K562 (cell line): ENCODE measurements around the gene DHX8. TPM values are rescaled to one million over a fixed set of nuclear protein-coding genes. Genes with fewer than 3 reads are reported as not detected.
A peak's percentile ranks its signal among the peaks of the same experiment; 100 is the strongest.

ENCODE experiments used
- ATAC-seq: fragments of 200-7000 bp; cut with Tn5 transposase; 3 replicates; pipeline ENCODE4 v1.9.1; 2020; ENCODE audit warnings: moderate library complexity
- BruUV-seq: library from RNA; stranded (reverse); fragments of 400-500 nt; replicated peaks from 2 replicates; lab custom pipeline; 2021; lab: Mats Ljungman, UMichigan
- CTCF ChIA-PET: fragments of 300-600 bp; formaldehyde crosslinking; extraction: SDS; loops from one replicate; lab custom pipeline; 2021; ENCODE audit warnings: low intra/inter-chr PET ratio; lab: Yijun Ruan, JAX
- POLR2A ChIA-PET: fragments of 300-600, 350-650 bp; sonication (Branson Sonifier 250); formaldehyde crosslinking; extraction: SDS; loops from one replicate; lab custom pipeline; 2021; ENCODE audit warnings: antibody characterized with exemption, inconsistent platforms; lab: Yijun Ruan, JAX
- DNase-seq, 4 experiments: peaks; one replicate each; pipeline versions ENCODE4 v3.0.0 to v3.0.0-alpha.2; 2011 to 2018; ENCODE audit warnings: low spot score in 3 of 4, mixed read lengths in 3 of 4; ENCODE audit errors: extremely low read depth in 1 of 4
- FAIRE-seq: peaks from 2 replicates; lab custom pipeline; 2011; peaks lifted over from hg19 to GRCh38; lab: Jason Lieb, UNC
- H2AFZ ChIP-seq: 2 replicates; pipeline ENCODE4 v1.6.0; 2011; ENCODE audit warnings: low read depth, low read length, control low read depth, inconsistent platforms
- H3K27ac ChIP-seq: fragments of 200-600 bp; 3 replicates; pipeline ENCODE4 v1.8.0; 2011; ENCODE audit warnings: low read depth, mild to moderate bottlenecking, control low read depth, inconsistent platforms, low read length, moderate library complexity, mixed read lengths; ENCODE audit errors: extremely low read depth
- H3K27me3 ChIP-seq, 2 experiments: fragments of 300-600 bp in 1 of 2; 2 replicates in 1 of 2; 3 replicates in 1 of 2; pipeline versions ENCODE4 v1.6.0 to v1.8.0; 2011; ENCODE audit warnings: inconsistent platforms in 2 of 2, low read length in 2 of 2, mild to moderate bottlenecking in 1 of 2, mixed read lengths in 1 of 2, moderate library complexity in 1 of 2; ENCODE audit not compliant: control insufficient read depth in 2 of 2, insufficient read depth in 2 of 2
- H3K36me3 ChIP-seq: fragments of 300-600 bp; 3 replicates; pipeline ENCODE4 v1.8.0; 2011; ENCODE audit warnings: mild to moderate bottlenecking, low read length, inconsistent platforms; ENCODE audit not compliant: control insufficient read depth, insufficient read depth
- H3K4me1 ChIP-seq, 2 experiments: fragments of 200-600 bp in 1 of 2; replicated peaks in 1 of 2; 2 replicates in 1 of 2; 3 replicates in 1 of 2; pipeline versions ENCODE4 v1.5.1 to v1.8.0; 2011; ENCODE audit warnings: inconsistent platforms in 2 of 2, low read length in 2 of 2, mild to moderate bottlenecking in 1 of 2, mixed read lengths in 1 of 2, moderate library complexity in 1 of 2; ENCODE audit not compliant: control insufficient read depth in 2 of 2, insufficient read depth in 2 of 2
- H3K4me2 ChIP-seq: 2 replicates; pipeline ENCODE4 v1.6.1; 2011; ENCODE audit warnings: low read length, control low read depth, inconsistent platforms, mixed read lengths; ENCODE audit not compliant: insufficient read depth
- H3K4me3 ChIP-seq: fragments of 200-600 bp; sonication (generic), shearing (Covaris generic); 2 replicates; pipeline ENCODE4 v1.5.1; 2016; ENCODE audit warnings: control low read depth, inconsistent platforms
- H3K79me2 ChIP-seq: fragments of 200-600 bp; 3 replicates; pipeline ENCODE4 v1.8.0; 2011; ENCODE audit warnings: low read length, inconsistent platforms; ENCODE audit not compliant: control insufficient read depth, insufficient read depth
- H3K9ac ChIP-seq, 2 experiments: 2 replicates each; pipeline versions ENCODE4 v1.6.0 to v1.6.1; 2011; ENCODE audit warnings: low read depth in 2 of 2, low read length in 2 of 2, control low read depth in 1 of 2, inconsistent platforms in 1 of 2, mild to moderate bottlenecking in 1 of 2, mixed read lengths in 1 of 2; ENCODE audit not compliant: insufficient read depth in 1 of 2
- H3K9me1 ChIP-seq: one replicate; pipeline ENCODE4 v1.6.0; 2011; ENCODE audit warnings: inconsistent platforms, mild to moderate bottlenecking, low read length, moderate library complexity; ENCODE audit not compliant: control insufficient read depth, insufficient read depth
- H3K9me3 ChIP-seq: replicated peaks from 2 replicates; pipeline ENCODE4 v1.5.1; 2011; ENCODE audit warnings: low read depth, low read length, inconsistent platforms; ENCODE audit not compliant: control insufficient read depth, insufficient read depth
- H4K20me1 ChIP-seq: replicated peaks from 2 replicates; pipeline ENCODE4 v1.6.1; 2011; ENCODE audit warnings: low read length, inconsistent platforms, mixed read lengths; ENCODE audit not compliant: control insufficient read depth, insufficient read depth
- CAMTA2 ChIP-seq: fragments of 250-450 bp; sonication (Bioruptor Pico); conservative IDR thresholded peaks from 2 replicates; pipeline ENCODE4 v1.5.1; 2022
- CTCF ChIP-seq, 3 experiments: IDR thresholded peaks in 2 of 3; conservative IDR thresholded peaks in 1 of 3; 2 replicates each; pipeline ENCODE4 v1.5.1; 2011 to 2012; ENCODE audit warnings: low read length in 3 of 3, mild to moderate bottlenecking in 3 of 3, control low read depth in 2 of 3, improper control_type of control experiment in 1 of 3, inconsistent platforms in 1 of 3, low read depth in 1 of 3, mixed read lengths in 1 of 3, moderate library complexity in 1 of 3; ENCODE audit not compliant: insufficient read depth in 2 of 3
- DDX20 ChIP-seq: fragments of 450-650 bp; IDR thresholded peaks from 2 replicates; pipeline ENCODE4 v1.6.1; 2016; ENCODE audit warnings: missing genetic modification characterization, low read depth, mild to moderate bottlenecking, missing compliant biosample characterization, moderate library complexity
- DMBX1 ChIP-seq: fragments of 250-450 bp; sonication (Bioruptor Pico); IDR thresholded peaks from 2 replicates; pipeline ENCODE4 v1.8.0; 2022; ENCODE audit warnings: inconsistent platforms, mild to moderate bottlenecking, moderate library complexity, borderline replicate concordance
- GTF2E2 ChIP-seq: fragments of 200-800 bp; sonication (Bioruptor generic); IDR thresholded peaks from 2 replicates; pipeline ENCODE4 v1.6.1; 2016; ENCODE audit warnings: missing genetic modification characterization, missing compliant biosample characterization
- L3MBTL2 ChIP-seq: fragments of 450-650 bp; IDR thresholded peaks from 2 replicates; pipeline ENCODE4 v1.6.1; 2016; ENCODE audit warnings: mild to moderate bottlenecking, moderate library complexity
- LCOR ChIP-seq: sonication (generic); formaldehyde crosslinking; IDR thresholded peaks from 2 replicates; pipeline ENCODE4 v1.8.0; 2022; ENCODE audit warnings: mild to moderate bottlenecking, missing genetic modification reagents
- MTF1 ChIP-seq: fragments of 250-450 bp; sonication (Bioruptor Pico); IDR thresholded peaks from 2 replicates; pipeline ENCODE4 v1.9.0; 2021; ENCODE audit warnings: moderate library complexity, mild to moderate bottlenecking, inconsistent platforms, borderline replicate concordance
- NRF1 ChIP-seq, 2 experiments: fragments of 450-650 bp; IDR thresholded peaks in 1 of 2; conservative IDR thresholded peaks in 1 of 2; 2 replicates each; pipeline ENCODE4 v1.6.1; 2014; ENCODE audit warnings: mild to moderate bottlenecking in 2 of 2
- SMARCE1 ChIP-seq: fragments of 450-650 bp; IDR thresholded peaks from 2 replicates; pipeline ENCODE4 v1.7.1; 2016; ENCODE audit warnings: mild to moderate bottlenecking
- ZNF639 ChIP-seq, 2 experiments: fragments of 200-800 bp in 1 of 2; sonication (Bioruptor generic) in 1 of 2; sonication (generic) in 1 of 2; formaldehyde crosslinking in 1 of 2; IDR thresholded peaks in 1 of 2; conservative IDR thresholded peaks in 1 of 2; 2 replicates each; pipeline versions ENCODE4 v1.5.0 to v1.6.1; 2016 to 2020; ENCODE audit warnings: missing compliant biosample characterization in 1 of 2, missing genetic modification characterization in 1 of 2, missing genetic modification reagents in 1 of 2
- WGBS: fragments of 100-300 bp; shearing (Covaris generic); methylation state at CpG from one replicate; pipeline ENCODE4 v1.1.6; 2016; ENCODE audit warnings: low coverage, mixed read lengths; ENCODE audit not compliant: insufficient coverage; ENCODE audit errors: missing lambda C conversion rate; 5-methylcytosine and 5-hydroxymethylcytosine counted together
- in situ Hi-C: fragments of 300-500 bp; cut with MboI; formaldehyde crosslinking; loops from 4 replicates; pipeline ENCODE4 v1.15.0; 2018; ENCODE audit warnings: inconsistent platforms, mixed read lengths
- intact Hi-C: fragments of 100-400 bp; cut with micrococcal nuclease; formaldehyde crosslinking; loops from 2 replicates; pipeline ENCODE4 v1.14.2; 2022
- polyA plus RNA-seq, 8 experiments: library from polyadenylated mRNA; depleted of rRNA in 4 of 8; stranded (reverse) in 5 of 8; unstranded in 3 of 8; fragments of >200 nt; fragmentation: Nextera tagmentation in 2 of 8; fragmentation: Illumina TruSeq in 1 of 8; extraction: Ambion mirVana in 2 of 8; extraction: Trizol in 1 of 8; gene quantifications; 2 replicates each; pipeline versions ENCODE4 v1.2.1 to v1.2.3, GENCODE V29; 2011 to 2014; ENCODE audit warnings: inconsistent platforms in 1 of 8, missing spikeins in 1 of 8
- total RNA-seq, 7 experiments: library from RNA; depleted of rRNA in 6 of 7; stranded (reverse); fragments of >200 nt in 6 of 7; fragmentation: Illumina TruSeq in 2 of 7; extraction: Trizol in 2 of 7; gene quantifications; 2 replicates each; pipeline versions ENCODE4 v1.2.1 to v1.2.3, GENCODE V29; 2011 to 2021; ENCODE audit warnings: low replicate concordance in 1 of 7

DHX8 gene
- total and polyA plus RNA-seq, 9 of the 15 experiments (the other 6 are each of a cell fraction or from before 2014, with no cell fraction given), result 16.7 to 42.5 (median 25.6) TPM

DNA sequence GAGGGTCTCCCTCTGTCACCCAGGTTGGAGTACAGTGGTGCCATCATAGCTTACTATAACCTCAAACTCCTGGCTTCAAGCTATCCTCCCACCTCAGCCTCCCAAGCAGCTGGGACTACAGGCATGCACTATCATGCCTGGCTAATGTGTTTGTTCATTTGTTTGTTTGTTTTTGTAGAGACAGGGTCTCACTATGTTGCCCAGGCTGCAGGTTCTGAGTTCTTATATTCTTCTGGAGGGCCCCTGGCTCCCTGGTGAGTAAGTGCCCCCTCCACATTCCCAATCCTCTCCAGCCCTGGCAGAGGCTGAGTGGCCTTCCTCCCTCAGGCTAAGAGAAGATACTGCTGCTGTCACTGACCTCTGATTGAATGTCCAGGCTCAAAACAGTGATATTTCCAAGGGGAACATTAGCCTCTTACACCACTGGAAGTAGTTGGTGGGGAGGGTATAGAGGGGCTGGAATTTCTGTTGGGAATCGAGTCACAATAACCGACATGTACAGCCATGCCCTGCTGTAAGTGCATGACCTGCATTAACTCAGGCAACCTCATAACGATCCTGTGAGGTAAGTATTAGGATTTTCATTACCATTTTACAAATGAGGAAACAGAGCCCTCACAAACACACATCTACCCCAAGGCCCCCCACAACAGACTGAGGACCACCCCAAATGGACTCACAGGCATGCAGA lies 65.1 kb downstream of the DHX8 start:
- no TSS peak for BruUV-seq
- TF ChIP-seq NRF1 (conservative IDR thresholded peaks at IDR 0.05 in 1 of 2, IDR thresholded peaks at IDR 0.05 in 1 of 2) (no peak), SMARCE1 (no peak), DMBX1 (no peak)
- peaks cover 14% of the 10 kb centered on the region for H3K79me2 ChIP-seq
- H3K9ac ChIP-seq, result peak overlapping the region in 1 of 2 experiments; percentile 59; a peak in 1 of 4 replicates
- H3K9me1 ChIP-seq, result no peaks in the 10 kb centered on the region
- 49% methylated on average over 3 of the region's 3 CpGs for WGBS
- no peak overlapping the region for H3K4me2 ChIP-seq
- H3K4me3 ChIP-seq, result no peak overlapping the region
- no peaks in the 10 kb centered on the region for H3K27me3 ChIP-seq
- CTCF ChIA-PET, result no interaction called here
- no peaks in the 10 kb centered on the region for H3K9me3 ChIP-seq
- H4K20me1 ChIP-seq, result no peaks in the 10 kb centered on the region
- FAIRE-seq (no peak), ATAC-seq (no peak), DNase-seq (no peak)
- no peaks in the 10 kb centered on the region for H3K36me3 ChIP-seq
- no peak overlapping the region for H2AFZ ChIP-seq
- intact Hi-C loops (no loop called here), in situ Hi-C loops (no loop called here)
- no peak overlapping the region for H3K27ac ChIP-seq
- POLR2A ChIA-PET, result interaction anchor here (0.8 to 2.7 kb wide), 3 partner anchors 11 to 181 kb away, joined by 3 to 14 read pairs (median 5); no protein-coding TSS in a partner anchor
- peaks cover 26 to 33% of the 10 kb centered on the region in 2 experiments for H3K4me1 ChIP-seq

GRCh38 chr17:43549496-43549895 lies 65.7 kb downstream of the DHX8 start:
- Histone ChIP-seq H3K27ac (no peak overlapping the region), H3K4me3 (no peak overlapping the region), H4K20me1 (no peaks in the 10 kb centered on the region), H3K36me3 (no peaks in the 10 kb centered on the region), H2AFZ (no peak overlapping the region), H3K9me3 (no peaks in the 10 kb centered on the region), H3K9ac (peak overlapping the region in 1 of 2 experiments; percentile 59; a peak in 1 of 4 replicates), H3K79me2 (peaks cover 8% of the 10 kb centered on the region), H3K9me1 (no peaks in the 10 kb centered on the region), H3K4me1 (peaks cover 20 to 27% of the 10 kb centered on the region in 2 experiments), H3K4me2 (no peak overlapping the region), H3K27me3 (no peaks in the 10 kb centered on the region)
- no peak for ATAC-seq
- CTCF ChIA-PET, result no interaction called here
- POLR2A ChIA-PET, result interaction anchor here (0.8 kb wide), 1 partner anchor 182 kb away, joined by 3 read pairs; no protein-coding TSS in a partner anchor
- in situ Hi-C loops (no loop called here), intact Hi-C loops (no loop called here)
- no peak for FAIRE-seq
- WGBS, result 78% methylated on average over 5 of the region's 5 CpGs
- DNase-seq, result no peak
- BruUV-seq, result no TSS peak
- TF ChIP-seq MTF1 (CRISPR knock-in tag) (no peak), CTCF (IDR thresholded peaks at IDR 0.05 in 2 of 3, conservative IDR thresholded peaks at IDR 0.05 in 1 of 3; ENCODE audit: insufficient read depth in 2 of 3, low read depth in 1 of 3, low read length in 3 of 3) (no peak), DDX20 (tag) (no peak), CAMTA2 (CRISPR knock-in tag) (no peak), GTF2E2 (tag) (no peak), LCOR (CRISPR knock-in tag) (no peak), ZNF639 (CRISPR knock-in tag; conservative IDR thresholded peaks at IDR 0.05 in 1 of 2, IDR thresholded peaks at IDR 0.05 in 1 of 2) (no peak), L3MBTL2 (no peak)
